ENCODE data around the gene TMPRSS3. TPM values are rescaled to one million over a fixed set of nuclear protein-coding genes. Genes with fewer than 3 reads are reported as not detected.

The TMPRSS3 gene
- total RNA-seq: not detected in 2 replicates

DNA sequence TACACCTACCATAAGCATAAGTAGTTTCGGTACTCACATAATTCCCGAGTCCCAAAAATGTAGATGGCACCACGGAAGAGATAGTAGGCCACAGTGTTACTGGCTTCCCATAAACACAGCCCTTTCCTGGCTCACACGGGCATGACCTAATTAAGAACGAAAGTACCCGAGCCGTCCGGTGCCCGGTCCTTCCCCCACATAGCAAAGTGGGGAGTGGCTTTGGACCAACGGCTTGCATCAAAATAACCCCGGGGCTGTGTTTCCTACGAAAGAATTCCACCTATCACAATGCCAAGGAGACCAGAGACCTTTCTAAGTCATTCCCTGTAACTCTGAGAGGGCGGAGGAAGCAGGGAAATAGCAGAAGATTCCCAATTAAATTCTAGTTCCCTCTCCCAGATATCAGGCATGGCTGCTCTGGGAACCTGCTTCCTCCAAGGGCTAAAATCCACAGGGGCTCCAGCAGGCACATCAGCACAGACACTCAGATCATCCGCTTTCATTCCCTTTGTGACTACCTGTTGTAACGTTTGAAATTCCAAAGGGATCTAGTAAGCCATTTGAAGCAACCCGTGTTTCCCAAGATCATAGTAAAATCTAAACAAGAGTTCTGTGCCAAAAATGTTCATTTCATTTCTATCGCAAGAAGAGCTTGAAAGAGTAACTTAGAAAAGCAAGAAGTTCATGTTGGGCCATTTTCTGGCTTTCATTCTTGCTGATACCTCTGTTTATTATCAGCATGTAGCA lies at the start of gene TMPRSS3:
TMPRSS3 (minus strand) TSS at position 148 of the 747 bp plus-strand sequence. CDS start 635 bp downstream, outside the sequence.

DNA sequence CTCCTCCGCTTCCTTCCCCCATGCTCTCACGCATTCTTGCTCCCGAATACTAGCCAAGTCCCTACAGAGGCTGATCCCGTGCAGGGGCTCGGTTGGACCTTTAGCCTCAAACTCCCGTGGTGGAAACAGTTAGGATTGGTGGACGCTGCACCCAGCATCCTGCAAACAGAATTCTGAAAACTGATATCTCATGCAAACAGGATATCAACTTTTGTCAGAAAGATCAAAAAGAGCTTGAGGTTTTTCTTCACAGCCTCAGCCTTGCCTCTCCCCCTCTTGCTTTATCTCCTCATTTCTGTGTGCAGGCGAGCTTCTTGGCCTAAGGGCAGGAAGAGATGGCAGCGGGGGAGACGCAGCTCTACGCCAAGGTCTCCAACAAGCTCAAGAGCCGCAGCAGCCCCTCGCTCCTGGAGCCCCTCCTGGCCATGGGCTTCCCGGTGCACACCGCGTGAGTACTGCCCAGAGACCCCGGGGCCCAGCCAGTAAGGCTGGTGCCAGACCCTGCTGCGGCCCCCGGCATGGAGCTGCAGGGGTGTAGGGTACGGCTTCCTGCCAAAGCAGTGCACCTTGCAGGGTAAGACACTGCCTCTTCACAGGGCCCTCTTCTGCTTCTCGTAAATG lies 7.9 kb upstream of the TMPRSS3 start, which contains the start of gene UBASH3A:
UBASH3A (plus strand) TSS at position 292 of the 621 bp plus-strand sequence; CDS start at position 336, 44 bp downstream.

DNA sequence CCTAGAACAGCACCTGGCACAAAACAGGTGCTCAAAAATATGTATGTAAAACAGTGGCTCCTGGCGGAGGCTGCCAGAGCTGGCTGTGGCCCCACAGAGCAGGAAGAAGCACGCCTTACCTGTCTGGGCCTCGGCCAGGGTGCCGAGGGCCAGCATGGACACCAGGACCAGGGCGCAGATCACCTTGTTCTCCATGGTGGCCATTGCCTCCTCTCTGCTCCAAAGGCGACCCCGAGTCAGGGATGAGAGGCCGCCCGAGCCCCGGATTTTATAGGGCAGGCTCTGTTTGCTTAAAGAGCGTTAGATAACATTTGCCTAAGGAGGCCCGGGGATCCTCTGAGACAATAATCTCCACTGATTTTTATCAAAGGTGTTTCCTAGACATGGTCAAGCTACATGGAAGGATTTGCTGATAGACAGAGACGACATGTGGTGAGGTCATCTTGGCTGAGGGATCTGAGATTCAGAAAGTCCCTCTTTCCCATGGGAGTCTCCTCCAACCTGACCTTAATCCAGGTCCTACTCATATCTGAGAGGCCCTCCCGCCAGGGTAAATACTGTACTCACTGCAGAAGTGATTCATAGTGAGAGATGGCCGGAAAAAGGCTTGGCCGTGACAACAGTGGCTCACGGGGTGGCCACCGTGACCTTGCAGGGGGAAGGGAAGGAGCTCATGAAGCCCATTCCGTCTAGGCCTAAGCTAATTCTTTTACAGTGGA lies 29.4 kb downstream of the TMPRSS3 start, which contains the start of gene TFF1:
TFF1 (minus strand) TSS at position 244 of the 719 bp plus-strand sequence; CDS start at position 204, 40 bp downstream.

DNA sequence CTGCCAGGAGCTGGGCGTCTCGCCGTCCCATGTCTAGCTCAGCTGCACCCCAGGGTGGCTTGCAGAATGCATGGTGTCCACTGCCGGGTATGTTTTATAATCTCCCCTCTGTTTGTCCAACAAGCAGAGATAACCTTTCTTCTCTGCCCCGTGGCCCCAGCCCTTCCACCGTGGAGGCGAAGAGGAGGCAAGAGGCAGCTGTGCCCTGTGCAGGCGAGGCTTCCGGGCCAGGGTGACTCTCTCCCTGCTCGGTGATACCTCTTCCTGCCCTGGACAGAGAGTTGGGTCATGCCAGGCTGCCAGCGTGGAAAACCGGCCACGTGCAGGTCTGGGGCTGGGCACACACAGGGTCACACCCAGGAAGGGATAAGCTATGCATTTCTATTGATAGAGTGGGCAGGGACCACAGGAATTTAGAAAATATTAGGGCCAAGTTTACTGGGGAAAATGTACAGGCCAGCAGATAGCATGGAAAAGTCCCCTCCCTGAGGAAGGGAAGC lies 44.9 kb downstream of the TMPRSS3 start, which contains the start of gene TFF2:
TFF2 (minus strand) TSS at position 68 of the 500 bp plus-strand sequence; CDS start at position 31, 37 bp downstream.

Small RNA genes within 50 kb of the gene (small RNA-seq; reads per million reads assigned to genes)
- not detected for gene RNU6-1149P (ENCODE audit: low replicate concordance)

Other genes starting within 250 kb of the TMPRSS3 start
- 0.29 and 0.44 TPM in 2 replicates for gene ABCG1, start 176.9 kb downstream of the TMPRSS3 start, total RNA-seq
- not detected in 2 replicates for gene TFF3, start 80.6 kb downstream of the TMPRSS3 start, total RNA-seq
- not detected in 2 replicates for gene TFF2, start 45.1 kb downstream of the TMPRSS3 start, total RNA-seq
- not detected in 2 replicates for gene TFF1, start 29.5 kb downstream of the TMPRSS3 start, total RNA-seq
- not detected in 2 replicates for gene UBASH3A, start 7.8 kb upstream of the TMPRSS3 start, total RNA-seq
- under 0.01 TPM in 1 of 2 replicates, not detected in the other for gene RSPH1, start 100.2 kb upstream of the TMPRSS3 start, total RNA-seq
- gene SLC37A1, start 117.8 kb upstream of the TMPRSS3 start, total RNA-seq: 0.43 and 0.88 TPM in 2 replicates